HG03097 (cell line): ENCODE measurements around the gene METTL9.

Experiments
- ATAC-seq: cut with Tn5 transposase; IDR thresholded peaks from one replicate; pipeline ENCODE4 v1.9.1; 2021; ENCODE audit not compliant: unreplicated experiment, low FRiP score

Gene METTL9

DNA sequence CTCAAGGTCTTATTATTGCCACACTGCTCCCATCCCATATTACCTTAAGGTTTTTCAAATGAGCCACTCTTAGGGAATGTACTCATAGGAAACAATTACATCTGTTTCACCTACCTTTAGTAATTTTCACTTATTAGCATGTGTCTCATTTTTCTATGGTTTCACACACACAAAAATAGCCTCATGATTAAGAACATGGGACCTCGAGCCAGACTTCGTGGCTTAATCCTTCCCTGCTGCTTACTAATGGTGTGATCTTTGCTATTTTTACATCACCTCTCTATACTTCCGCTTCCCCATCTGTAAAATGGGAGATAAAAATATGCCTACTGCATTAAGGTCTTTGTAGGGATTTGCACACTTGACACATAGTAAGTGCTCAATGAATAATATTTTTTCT is 102.9 kb downstream of the METTL9 start:
- ATAC-seq, result no peak

DNA sequence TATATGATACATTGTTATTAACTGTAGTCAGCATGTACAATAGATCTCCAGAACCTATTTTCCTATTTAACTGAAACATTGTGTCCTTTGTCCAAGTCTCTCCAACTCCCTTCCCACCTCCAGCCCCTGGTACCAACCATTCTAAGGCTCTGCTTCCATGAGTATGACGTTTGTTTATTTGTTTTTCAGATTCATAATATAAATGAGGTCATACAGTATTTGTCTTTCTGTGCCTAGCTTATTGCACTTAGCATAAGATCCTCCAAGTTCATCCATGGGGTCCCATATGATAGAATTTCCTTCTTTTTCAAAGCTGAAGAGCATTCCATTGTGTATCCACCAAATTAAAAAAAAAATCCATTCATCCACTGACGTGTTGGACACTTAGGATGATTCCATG is 103.8 kb downstream of the METTL9 start:
- ATAC-seq, result no peak

DNA sequence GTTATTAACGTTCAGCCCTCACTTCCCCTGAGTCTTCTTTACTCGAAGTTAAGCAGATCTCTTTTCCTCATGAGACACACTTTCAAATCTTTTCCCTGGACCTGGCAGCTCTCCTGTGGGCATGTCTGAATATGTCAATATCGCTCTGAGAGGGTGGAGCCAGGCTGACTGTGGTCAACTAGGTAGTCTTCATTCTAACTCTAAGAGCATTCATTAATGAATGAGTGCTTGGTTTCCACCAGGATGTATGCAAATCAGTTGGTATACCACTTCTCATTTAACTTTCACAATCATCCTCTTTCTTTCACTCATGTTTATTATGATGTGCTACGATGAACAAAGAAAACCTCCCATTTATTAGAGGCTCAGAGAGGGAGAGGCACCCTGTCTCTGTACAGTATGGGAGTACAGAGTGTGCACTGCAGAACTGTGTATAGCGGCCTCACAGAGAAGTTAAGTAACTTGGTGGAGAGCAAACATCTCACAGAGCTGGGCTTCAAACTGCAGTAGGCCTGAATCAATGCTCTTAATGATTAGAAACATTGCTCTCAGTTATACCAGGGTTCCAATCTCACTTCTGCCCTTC is 104.3 kb downstream of the METTL9 start:
- ATAC-seq, result no peak

DNA sequence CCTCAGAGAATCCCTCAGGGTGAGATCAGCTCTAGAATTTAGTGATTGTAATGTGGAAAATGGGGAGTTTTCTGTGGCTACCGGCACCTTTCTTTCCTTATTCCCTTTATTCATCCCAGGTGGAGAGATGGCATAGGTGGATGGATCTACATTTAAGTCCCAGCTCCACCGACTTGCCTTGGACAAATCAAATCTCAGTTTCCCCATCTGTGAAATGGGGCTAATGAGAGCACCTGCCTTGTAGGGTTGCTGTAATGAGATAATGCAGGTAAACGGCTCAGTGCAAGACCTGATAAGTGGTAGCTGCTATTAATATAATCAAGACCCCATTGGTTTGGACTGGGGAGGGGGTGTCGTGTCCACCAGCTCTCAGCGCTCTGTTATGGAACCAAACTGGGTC is 104.9 kb downstream of the METTL9 start:
- ATAC-seq, result no peak

DNA sequence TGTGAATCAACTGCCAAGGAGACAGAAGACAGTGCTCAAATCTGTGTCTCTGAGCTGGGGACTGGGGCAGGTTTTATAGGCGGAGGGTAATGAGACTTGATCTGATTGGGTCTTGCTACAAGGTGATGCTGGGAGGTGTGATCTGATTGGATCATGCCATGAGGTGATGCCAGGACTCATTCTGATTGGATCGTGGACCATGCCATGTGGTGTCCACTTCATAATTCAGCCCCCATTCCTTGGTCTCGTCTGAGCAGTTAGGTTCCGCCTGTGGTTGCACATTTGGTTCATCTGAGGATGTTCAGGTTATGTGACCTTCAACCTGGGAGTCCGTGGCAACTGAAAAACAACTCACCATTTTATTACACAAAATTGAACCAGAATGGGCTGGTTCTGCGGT is 105.4 kb downstream of the METTL9 start:
- ATAC-seq, result no peak
